Activated CD4-positive, alpha-beta T cell treated with anti-CD3 and anti-CD28 coated beads, Interleukin-2, Interleukin-4, amounts not matched to agents 100 ng/mL and 50 ng/mL, durations not matched to agents 16 hours and 8 hours (primary cell): ENCODE measurements around the gene ADARB2.
"Not testable (repeated sequence)": the region's sequence is repeated elsewhere in the genome, so short reads cannot be mapped to it uniquely, and the experiment has no call there.

ENCODE experiments used
- DNase-seq: peaks from one replicate; pipeline ENCODE4 v3.0.0-alpha.2; 2020; ENCODE audit warnings: low spot score

The ADARB2 gene

DNA sequence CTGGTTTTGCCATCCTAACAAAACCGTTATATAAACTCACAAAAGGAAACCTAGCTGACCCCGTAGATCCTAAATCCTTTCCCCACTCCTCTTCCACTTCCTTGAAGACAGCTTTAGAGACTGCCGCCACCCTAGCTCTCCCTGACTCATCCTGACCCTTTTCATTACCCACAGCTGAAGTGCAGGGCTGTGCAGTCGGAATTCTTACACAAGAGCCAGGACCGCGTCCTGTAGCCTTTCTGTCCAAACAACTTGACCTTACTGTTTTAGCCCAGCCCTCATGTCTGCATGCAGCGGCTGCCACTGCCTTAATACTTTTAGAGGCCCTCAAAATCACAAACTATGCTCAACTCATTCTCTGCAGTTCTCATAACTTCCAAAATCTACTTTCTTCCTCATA lies 385.0 kb downstream of the ADARB2 start:
- not testable (repeated sequence) for DNase-seq

DNA sequence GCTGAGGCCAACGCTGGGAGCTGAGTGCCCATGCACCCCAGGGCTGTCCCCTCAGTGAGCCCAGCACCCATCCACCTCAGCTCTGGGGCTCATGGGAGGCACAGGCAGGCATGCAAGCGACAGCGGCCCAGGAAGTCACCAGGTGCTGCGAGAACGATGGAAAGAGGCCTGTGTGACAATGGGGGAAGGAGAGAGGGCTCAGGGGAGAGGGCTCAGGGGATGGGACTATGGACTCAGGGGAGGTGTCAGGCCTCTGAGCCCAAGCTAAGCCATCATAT lies 388.6 kb downstream of the ADARB2 start:
- no peak for DNase-seq

GRCh38 chr10:1347962-1348772 lies 389.2 kb downstream of the ADARB2 start:
- DNase-seq = no peak

- DNase-seq = no peak
Measured at GRCh38 chr10:1347525-1347924, 389.8 kb downstream of the ADARB2 start.

GRCh38 chr10:1346201-1346600 lies 391.1 kb downstream of the ADARB2 start:
- DNase-seq = no peak

DNA sequence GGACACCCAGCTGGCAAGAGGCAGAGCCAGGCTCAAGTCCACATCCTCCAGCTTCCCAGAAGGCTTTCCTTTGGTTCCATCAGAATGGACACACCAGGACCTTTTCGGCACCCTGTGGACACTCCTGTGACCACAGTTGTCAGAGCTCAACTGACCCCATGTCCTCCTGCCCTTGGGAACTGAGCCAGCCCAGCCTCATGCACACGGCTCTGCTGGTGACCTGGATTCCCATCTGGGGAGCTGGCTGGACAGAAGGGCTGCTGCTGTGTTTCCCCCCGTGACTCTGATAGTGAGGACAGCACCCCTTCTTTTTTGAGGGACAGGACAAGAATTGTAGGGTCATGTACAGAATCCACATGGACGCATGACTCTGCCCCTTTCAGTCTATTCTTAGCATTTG lies 392.0 kb downstream of the ADARB2 start:
- no peak for DNase-seq

DNA sequence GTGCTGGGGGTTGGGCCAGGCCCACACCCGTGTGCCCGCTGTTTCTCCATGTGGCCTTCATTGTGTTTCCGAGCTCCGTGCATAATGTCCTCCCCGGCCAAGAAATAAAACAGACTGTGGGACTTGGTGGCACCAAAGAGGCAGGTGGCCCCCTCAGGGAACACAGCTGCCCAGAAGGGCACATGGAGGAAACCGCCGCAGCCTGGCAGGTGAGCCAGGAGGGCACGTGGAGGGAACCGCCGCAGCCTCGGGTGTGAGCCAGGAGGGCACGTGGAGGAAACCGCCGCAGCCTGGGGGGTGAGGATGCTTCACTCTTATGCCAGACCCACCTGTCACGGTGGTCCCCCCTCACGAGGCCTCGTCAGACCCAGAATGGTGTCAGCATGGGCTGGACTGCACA lies 392.5 kb downstream of the ADARB2 start:
- DNase-seq = no peak

GRCh38 chr10:1344408-1344807 lies 392.9 kb downstream of the ADARB2 start:
- DNase-seq = no peak

DNA sequence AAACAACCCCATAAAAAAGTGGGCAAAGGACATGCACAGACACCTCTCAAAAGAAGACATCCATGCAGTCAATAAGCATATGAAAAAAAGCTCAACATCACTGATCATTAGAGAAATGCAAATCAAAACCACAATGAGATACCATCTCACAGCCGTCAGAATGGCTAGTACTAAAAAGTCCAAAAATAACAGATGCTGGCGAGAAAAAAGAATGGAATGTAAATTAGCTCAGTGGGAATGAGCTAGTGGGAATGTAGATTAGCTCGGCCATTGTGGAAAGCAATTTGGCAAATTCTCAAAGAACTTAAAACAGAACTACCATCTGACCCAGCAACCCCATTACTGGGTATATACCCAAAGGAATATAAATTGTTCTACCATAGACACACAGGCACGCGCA lies 394.1 kb downstream of the ADARB2 start:
- DNase-seq = no peak

DNA sequence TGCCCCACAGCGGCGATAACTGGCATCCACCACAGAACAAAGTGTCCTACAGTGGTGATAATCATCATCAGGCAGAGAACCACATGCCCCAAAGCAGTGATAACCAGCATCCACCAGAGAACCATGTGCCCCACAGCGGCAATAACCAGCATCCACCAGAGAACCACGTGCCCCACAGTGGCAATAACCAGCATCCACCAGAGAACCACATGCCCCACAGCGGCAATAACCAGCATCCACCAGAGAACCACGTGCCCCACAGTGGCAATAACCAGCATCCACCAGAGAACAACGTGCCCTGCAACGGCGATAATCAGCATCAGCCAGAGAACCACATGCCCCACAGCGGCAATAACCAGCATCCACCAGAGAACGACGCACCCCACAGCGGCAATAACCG lies 396.3 kb downstream of the ADARB2 start:
- DNase-seq = not testable (repeated sequence)

DNA sequence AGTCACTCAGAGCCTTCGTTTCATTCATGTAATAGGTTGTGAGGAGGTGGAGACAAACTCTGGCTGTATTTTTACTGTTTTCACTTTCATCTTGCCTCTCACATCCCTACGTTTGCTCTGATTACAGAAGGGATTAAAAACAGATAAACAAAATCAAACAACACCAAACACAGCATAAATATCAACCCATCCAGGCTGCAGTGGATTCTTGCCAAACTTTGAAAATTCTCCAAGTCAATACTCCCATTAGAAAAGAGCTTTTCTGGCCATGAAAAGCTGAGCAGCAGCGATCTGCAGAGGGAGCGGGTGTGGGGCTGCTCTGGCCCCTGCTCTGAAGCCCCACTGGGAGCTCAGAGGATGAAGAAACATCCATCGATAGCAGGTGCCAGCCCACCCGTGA lies 397.9 kb downstream of the ADARB2 start:
- no peak for DNase-seq

- no peak for DNase-seq
Measured at GRCh38 chr10:1335642-1336041, 401.7 kb downstream of the ADARB2 start.

DNA sequence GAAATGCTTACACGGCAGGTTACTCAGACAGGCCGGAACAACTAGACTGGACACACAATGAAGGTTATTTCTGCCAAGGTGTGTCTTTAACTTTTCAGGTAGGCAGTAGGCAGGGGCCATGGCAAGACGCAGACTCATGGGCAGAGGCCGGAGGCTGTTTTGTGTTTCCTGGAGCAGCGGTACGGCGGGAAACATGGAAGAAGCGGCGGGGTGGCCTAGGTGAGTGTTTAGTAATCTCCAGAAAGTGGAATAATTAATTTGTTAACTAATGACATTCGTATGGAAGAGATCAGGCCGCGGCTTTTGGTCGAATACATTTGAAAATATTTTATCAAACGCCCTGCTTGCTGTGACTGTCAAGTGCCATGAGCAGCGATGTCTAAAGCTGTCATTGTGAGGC lies 403.3 kb downstream of the ADARB2 start:
- no peak for DNase-seq

- DNase-seq = no peak
Measured at GRCh38 chr10:1331560-1331959, 405.8 kb downstream of the ADARB2 start.

GRCh38 chr10:1329622-1330021 lies 407.7 kb downstream of the ADARB2 start:
- no peak for DNase-seq

GRCh38 chr10:1328981-1329614 lies 408.2 kb downstream of the ADARB2 start:
- no peak for DNase-seq

DNA sequence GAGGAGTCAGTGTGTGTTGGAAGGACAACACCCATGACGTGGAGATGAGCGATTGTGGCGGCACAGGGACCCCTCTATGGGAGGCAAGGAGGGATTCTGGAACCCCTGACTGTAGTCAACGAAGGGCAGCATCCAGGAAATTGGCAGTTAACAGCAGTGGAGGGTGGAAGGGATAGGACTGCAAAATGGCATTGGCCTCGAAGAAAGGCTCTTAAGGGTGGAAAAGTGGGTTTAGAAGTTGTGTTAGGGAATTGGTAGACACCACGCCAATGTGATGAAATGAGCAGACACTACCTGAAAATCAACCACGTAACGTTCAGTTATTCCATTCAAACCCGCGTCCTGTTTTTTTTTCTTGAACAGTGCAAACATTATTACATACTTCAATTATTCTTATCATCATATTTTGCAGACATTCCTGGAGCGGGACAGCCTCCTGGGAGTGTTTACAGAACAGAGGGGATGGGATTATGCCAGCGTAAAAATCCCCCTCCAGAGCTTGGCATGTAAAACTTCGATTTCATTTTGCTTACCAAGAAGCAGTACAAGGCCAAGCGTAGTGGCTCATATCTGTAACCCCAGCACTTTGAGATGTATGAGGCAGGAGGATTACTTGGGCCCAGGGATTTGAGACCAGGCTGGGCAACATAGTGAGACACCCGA lies 409.0 kb downstream of the ADARB2 start:
- no peak for DNase-seq

GRCh38 chr10:1327759-1328158 lies 409.6 kb downstream of the ADARB2 start:
- no peak for DNase-seq

DNA sequence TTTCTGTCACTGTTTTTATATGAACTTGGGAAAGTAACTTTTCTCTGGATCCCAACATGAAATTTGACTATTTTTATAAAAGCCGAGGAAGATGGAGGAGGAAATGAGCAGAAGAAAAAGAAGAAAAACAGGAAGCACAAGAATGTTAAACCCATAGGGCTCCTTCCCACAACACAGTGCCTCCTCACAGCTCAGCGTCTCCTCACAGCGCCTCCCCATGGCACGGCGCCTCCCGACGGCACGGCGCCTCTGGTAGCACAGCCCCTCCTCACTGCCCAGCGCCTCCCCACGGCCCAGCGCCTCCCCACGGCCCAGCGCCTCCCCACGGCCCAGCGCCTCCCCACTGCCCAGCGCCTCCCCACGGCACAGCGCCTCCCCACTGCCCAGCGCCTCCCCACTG lies 410.8 kb downstream of the ADARB2 start:
- DNase-seq = not testable (repeated sequence)

- DNase-seq = no peak
Measured at GRCh38 chr10:1324903-1325302, 412.4 kb downstream of the ADARB2 start.

DNA sequence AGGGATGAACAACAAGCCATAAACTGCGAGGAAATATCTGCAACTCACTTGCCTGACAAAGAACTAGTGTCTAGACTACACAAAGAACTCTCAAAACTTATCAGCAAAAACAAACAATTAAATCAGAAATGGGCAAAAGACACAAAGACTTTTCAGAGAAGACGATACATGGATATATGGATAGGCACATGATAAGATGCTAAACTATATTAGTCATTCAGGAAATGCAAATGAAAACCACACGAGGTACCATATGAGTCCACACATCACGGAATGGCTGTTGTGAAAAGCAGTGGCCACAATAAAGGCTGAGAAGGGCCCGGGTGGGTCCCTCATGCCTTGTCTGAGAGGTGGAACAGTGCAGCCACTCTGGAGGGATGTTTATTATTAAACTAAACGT lies 413.4 kb downstream of the ADARB2 start:
- DNase-seq = peak; percentile 57

DNA sequence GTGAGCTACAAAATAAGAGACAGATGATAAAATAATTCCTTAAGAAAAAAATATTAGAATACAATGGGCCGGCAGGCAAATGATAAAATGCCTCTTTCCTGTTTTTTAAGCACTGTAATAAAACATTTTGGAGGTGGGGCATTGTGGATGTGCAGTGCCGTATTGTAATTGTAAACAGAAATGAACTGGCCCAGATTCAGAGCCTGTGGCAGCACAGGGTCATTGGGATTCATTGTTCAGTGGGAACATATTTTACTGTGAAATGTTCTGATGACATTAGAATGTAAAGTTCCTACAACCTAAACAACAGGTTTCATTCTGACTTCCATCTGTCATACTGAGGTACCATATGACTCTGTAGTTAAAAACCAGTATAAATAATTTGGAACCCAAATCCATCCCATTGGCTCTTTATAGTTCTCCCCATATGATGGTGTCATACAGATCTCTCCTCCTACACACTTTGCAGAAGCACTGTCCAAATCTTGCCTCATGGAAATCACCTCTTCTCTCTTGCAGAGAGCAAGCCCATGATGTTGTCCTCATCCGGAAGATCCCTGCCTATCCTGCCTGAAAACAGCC lies 416.5 kb downstream of the ADARB2 start:
- peak; percentile 24 for DNase-seq

GRCh38 chr10:1316809-1317143 lies 420.5 kb downstream of the ADARB2 start:
- DNase-seq = no peak
